ENCODE data around the gene USP51. TPM values are rescaled to one million over a fixed set of nuclear protein-coding genes. Genes with fewer than 3 reads are reported as not detected.

Gene USP51
- polyA plus RNA-seq, 1 donor (not counting 4 experiments of a cell fraction or from before 2014, with no cell fraction given): 0.28 TPM

- no peak overlapping the region for H3K9ac ChIP-seq (ENCODE audit: control insufficient read depth, extremely low read depth, insufficient read depth, low read length)
- H3K4me2 ChIP-seq (ENCODE audit: control insufficient read depth, extremely low read depth, insufficient read depth, low read depth, low read length): no peak overlapping the region
- peaks cover 7% of the 10 kb centered on the region for H3K4me1 ChIP-seq (ENCODE audit: control insufficient read depth, extremely low read depth, insufficient read depth, low read length)
- no peak for DNase-seq (ENCODE audit: low read depth, low spot score)
- H3K79me2 ChIP-seq (ENCODE audit: control insufficient read depth, insufficient read depth, low read length): no peaks in the 10 kb centered on the region
- no peak overlapping the region for H3K4me3 ChIP-seq (ENCODE audit: control insufficient read depth in 2 of 3, extremely low read depth in 1 of 3, insufficient read depth in 2 of 3, low read depth in 1 of 3, low read length in 3 of 3)
- H4K20me1 ChIP-seq (ENCODE audit: control insufficient read depth, extremely low read depth, insufficient read depth, low read length): no peaks in the 10 kb centered on the region
- dilution Hi-C loops (cut with MboI; ENCODE audit: extremely low pct_ligation_motif_present, low sequenced_read_pairs): no loop called here
- no peaks in the 10 kb centered on the region for H3K36me3 ChIP-seq (ENCODE audit: control insufficient read depth in 2 of 2, extremely low read depth in 1 of 2, insufficient read depth in 2 of 2, low read length in 2 of 2)
- no peaks in the 10 kb centered on the region for H3K9me1 ChIP-seq (ENCODE audit: control insufficient read depth, extremely low read depth, insufficient read depth, low read length)
- H3K9me3 ChIP-seq (ENCODE audit: control insufficient read depth, low read depth, low read length): no peaks in the 10 kb centered on the region
- no peak for TF ChIP-seq CTCF (optimal IDR thresholded peaks at IDR 0.05 in 1 of 3, IDR thresholded peaks at IDR 0.05 in 1 of 3, conservative IDR thresholded peaks at IDR 0.05 in 1 of 3; ENCODE audit: extremely low read depth in 1 of 3, insufficient read depth in 2 of 3, low read length in 3 of 3)
- no peak for TF ChIP-seq EZH2 (IDR thresholded peaks at IDR 0.05; ENCODE audit: low read length)
- H3K27me3 ChIP-seq (ENCODE audit: control insufficient read depth, extremely low read depth, insufficient read depth, low read length): no peaks in the 10 kb centered on the region
- H3K27ac ChIP-seq (ENCODE audit: control insufficient read depth, insufficient read depth, low read length): no peak overlapping the region
- FAIRE-seq: no peak
- H2AFZ ChIP-seq (ENCODE audit: control insufficient read depth, low read length): no peak overlapping the region
Observed at GRCh38 chrX:55490121-55490520, 473 bp upstream of the USP51 start.

DNA sequence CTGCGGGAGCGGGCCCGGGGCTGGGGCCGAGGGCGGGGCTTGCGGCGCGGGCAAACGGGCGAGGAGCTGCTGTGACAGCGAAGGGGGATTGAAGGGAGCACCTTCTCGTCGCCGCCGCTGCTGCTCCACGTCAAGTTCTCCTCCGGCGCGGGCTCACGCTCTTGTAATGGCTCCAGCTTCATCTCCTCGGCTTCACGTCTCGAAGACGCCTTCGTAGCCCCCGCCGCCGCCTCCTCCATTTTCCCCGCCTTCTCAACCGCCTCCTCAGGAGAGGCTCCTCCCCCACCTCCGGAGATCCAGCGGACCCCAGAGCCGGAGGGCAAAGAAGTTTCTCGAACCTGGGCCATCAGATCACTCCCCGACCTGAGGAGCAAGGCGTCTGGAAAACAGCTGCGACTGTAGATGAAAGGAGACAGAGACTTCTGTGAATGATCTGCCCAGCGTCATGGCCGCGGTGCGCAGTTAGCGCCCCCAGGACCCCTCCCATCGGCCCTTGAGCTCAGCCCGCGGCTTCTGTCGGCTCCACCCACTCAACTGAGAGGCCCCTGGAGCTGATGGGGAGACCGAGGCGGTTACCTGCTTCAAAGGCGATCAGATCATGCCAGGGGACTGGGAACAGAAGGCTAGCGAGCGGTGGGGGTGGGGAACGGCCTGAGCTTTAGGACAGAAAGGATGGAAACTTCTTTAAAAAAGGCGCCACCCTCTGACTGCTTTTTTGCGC, 895 bp downstream of the USP51 start:
- Histone ChIP-seq H4K20me1 (ENCODE audit: control insufficient read depth, extremely low read depth, insufficient read depth, low read length) (no peaks in the 10 kb centered on the region), H3K9ac (ENCODE audit: control insufficient read depth, extremely low read depth, insufficient read depth, low read length) (peak overlapping the region; percentile 60), H3K4me3 (ENCODE audit: control insufficient read depth in 2 of 3, extremely low read depth in 1 of 3, insufficient read depth in 2 of 3, low read depth in 1 of 3, low read length in 3 of 3) (peak overlapping the region; percentile 37 to 73 (median 66)), H3K9me1 (ENCODE audit: control insufficient read depth, extremely low read depth, insufficient read depth, low read length) (no peaks in the 10 kb centered on the region), H3K4me1 (ENCODE audit: control insufficient read depth, extremely low read depth, insufficient read depth, low read length) (peaks cover 7% of the 10 kb centered on the region), H3K36me3 (ENCODE audit: control insufficient read depth in 2 of 2, extremely low read depth in 1 of 2, insufficient read depth in 2 of 2, low read length in 2 of 2) (no peaks in the 10 kb centered on the region), H3K4me2 (ENCODE audit: control insufficient read depth, extremely low read depth, insufficient read depth, low read depth, low read length) (peak overlapping the region; percentile 80), H2AFZ (ENCODE audit: control insufficient read depth, low read length) (peak overlapping the region; percentile 87), H3K9me3 (ENCODE audit: control insufficient read depth, low read depth, low read length) (no peaks in the 10 kb centered on the region), H3K79me2 (ENCODE audit: control insufficient read depth, insufficient read depth, low read length) (no peaks in the 10 kb centered on the region), H3K27ac (ENCODE audit: control insufficient read depth, insufficient read depth, low read length) (peak overlapping the region; percentile 43), H3K27me3 (ENCODE audit: control insufficient read depth, extremely low read depth, insufficient read depth, low read length) (no peaks in the 10 kb centered on the region)
- dilution Hi-C loops (cut with MboI; ENCODE audit: extremely low pct_ligation_motif_present, low sequenced_read_pairs): no loop called here
- FAIRE-seq (no peak), DNase-seq (ENCODE audit: low read depth, low spot score) (no peak)
- TF ChIP-seq EZH2 (IDR thresholded peaks at IDR 0.05; ENCODE audit: low read length) (no peak), CTCF (optimal IDR thresholded peaks at IDR 0.05 in 1 of 3, IDR thresholded peaks at IDR 0.05 in 1 of 3, conservative IDR thresholded peaks at IDR 0.05 in 1 of 3; ENCODE audit: extremely low read depth in 1 of 3, insufficient read depth in 2 of 3, low read length in 3 of 3) (no peak)

All from keratinocyte (primary cell).